HG03378 (cell line): ENCODE results near the gene ROGDI.
A peak's percentile ranks its signal among the peaks of the same experiment; 100 is the strongest.

ENCODE experiments used
- ATAC-seq: cut with Tn5 transposase; IDR thresholded peaks from one replicate; pipeline ENCODE4 v1.9.1; 2021; ENCODE audit warnings: mild to moderate bottlenecking, moderate library complexity; ENCODE audit not compliant: unreplicated experiment

Gene ROGDI

DNA sequence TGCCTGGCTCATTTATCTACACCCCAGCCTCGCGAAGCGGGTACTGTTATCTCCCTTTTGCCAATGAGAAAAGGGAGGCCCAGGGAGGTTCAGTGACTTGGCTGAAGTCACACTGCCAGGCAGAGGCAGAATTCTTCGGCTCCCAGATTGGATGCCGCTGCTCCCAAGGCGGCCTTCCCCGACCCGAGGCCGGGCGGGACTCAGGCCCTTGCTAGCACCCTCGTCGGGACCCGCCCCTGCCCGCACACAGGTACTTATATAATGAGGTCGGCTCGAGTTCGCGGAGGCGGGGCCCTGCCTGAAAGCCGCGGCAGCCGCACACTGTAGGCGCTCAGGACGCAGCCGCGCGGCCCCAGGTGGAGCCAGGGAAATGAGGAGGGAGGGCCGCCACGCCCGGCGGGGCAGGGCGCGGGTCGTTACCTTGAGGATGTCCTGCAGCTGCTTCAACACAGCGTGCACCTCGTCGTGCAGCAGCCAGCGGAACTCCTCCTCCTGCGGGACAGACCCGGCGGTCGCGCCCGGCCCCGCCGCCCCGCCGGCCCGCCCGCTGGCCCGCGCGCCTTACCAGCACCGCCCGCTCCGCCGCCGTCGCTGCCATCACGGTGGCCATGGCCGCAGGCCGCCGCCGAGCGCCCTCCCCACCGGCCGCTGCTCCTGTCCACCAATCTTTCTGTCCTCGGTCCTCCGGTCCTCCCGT lies at the start of gene ROGDI:
Gene ROGDI (minus strand): TSS at position 672 of the 697 bp plus-strand sequence. CDS start 62 bp downstream, at position 610.
- ATAC-seq, result peak; percentile 33

DNA sequence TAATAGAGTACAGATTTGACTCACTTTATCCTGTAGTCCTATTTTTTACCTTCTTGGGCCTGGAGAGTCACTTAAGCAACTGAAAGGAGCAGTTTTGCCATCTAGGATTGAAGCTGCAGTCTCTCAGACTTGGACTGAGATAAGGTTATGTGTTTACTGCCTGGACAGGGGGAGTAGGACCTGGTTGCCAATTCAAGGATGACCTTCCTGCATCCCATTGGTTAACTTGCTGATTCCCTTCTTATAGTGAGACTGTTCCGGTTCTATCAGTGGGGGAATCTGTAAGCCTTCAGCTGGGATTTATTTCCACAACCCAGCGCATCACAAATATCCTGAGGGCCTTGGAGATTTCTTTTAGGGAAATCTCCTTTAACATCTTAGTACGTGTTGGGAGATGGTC lies 47.8 kb upstream of the ROGDI start:
- no peak for ATAC-seq

DNA sequence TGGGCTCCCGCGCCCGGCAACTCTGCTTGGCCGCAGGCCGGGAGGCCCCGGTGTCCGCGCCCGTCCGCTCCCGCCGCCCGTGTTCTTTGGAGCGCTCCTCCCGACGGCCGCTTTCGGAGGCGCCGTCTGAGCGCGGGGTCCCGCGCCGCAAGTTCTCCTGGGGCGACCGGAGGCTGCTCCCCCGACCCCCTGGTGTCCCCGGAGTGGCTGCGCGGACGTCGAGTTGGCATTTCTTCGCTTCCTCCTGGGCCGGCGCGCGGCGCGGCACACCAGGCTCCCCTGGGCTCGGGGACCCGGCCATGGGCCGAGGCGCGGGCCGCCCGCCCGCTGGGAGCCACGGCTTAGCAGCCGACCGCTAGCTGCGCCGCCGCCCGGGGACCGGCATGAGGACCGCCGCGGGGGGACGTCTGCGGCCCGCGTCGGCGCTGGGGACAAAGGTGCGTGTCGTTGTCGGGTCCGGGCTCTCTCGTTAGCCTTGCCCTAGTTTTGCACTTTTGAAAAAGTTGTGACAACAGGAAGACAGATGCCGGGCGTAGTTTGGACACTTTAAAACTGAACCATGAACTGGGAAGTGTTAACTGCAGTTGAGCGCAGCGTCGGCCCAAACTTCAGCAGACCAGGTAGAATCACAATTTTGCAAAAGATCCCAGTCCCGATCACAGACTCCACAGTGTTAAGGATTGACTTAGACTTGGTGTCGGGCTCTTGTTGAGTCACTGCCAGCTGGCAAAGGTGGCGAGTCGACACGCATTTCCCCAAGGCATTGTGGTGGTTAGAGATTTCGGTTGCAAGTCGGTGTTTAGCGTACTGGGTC lies 45.5 kb upstream of the ROGDI start:
- peak; percentile 17 for ATAC-seq

- ATAC-seq, result peak; percentile 68
These were observed 44.7 kb upstream of the ROGDI start, which contains the start of the genes GLYR1 and UBN1 for GRCh38 chr16:4846901-4847773. TSS of gene GLYR1 (minus strand) at chr16:4847288. CDS start at chr16:4847265, 23 bp downstream. TSS of gene UBN1 (plus strand) at chr16:4847481. CDS start at chr16:4852918, 5,437 bp downstream.

GRCh38 chr16:4846503-4846900 lies 44.1 kb upstream of the ROGDI start:
- no peak for ATAC-seq

DNA sequence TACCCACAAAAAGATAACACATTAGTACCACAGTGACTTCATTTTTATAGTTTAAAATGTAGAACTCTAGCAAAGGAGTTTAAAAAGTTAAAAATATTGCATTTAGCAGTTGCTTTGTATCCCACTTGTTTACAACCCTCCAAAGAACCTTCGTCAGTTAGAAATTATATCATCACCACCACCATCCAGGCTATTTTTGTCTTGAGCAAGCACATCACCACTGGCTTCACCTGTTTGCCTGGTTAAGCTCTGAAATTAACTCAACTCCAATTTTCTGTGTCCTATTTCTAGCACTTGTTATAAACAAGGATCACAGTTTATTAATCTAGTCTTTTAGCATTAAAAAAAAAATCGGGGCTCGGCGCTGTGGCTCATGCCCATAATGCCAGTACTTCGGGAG lies 38.6 kb upstream of the ROGDI start:
- no peak for ATAC-seq

DNA sequence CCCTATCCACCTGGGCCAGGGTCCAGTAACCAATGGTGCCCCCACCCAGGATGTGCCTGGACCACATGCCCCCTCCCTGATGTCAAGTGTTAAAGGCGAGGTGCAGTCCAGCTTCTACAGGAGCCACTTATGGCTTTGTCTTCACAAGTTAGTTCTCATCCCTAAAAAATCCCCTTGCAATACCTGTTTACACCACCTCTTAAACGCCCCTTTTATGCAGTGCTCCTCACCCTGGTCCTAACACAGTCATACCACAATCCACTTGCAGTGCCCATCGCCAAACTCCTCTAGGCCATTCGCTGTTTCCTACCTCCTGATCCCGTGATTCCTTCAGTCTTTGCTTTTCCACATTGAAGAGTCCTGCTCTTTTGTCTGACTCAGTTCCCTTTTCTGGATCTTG lies 37.5 kb upstream of the ROGDI start:
- no peak for ATAC-seq

GRCh38 chr16:4837733-4838501 lies 35.5 kb upstream of the ROGDI start:
- ATAC-seq, result no peak

- no peak for ATAC-seq
These were observed 34.3 kb upstream of the ROGDI start for GRCh38 chr16:4836727-4837126.

DNA sequence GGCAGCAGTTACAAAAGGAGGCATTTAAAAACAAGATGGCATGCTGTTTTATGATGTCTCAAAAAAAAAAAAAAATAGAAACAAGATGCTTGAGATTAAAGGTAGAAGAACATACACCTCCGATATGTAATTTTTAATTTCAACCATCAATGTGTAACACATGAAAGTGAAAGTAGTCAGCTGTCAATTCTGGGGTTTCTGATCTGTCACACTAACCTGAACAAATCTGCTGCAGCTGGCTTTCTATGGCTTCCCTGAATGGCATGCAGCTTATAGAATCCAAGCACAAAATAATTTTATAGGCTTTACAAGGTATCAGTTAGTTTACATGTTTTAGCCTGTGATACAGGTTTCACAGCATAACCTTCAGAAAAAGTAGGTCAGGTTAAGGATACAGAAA lies 31.2 kb upstream of the ROGDI start:
- ATAC-seq, result no peak

DNA sequence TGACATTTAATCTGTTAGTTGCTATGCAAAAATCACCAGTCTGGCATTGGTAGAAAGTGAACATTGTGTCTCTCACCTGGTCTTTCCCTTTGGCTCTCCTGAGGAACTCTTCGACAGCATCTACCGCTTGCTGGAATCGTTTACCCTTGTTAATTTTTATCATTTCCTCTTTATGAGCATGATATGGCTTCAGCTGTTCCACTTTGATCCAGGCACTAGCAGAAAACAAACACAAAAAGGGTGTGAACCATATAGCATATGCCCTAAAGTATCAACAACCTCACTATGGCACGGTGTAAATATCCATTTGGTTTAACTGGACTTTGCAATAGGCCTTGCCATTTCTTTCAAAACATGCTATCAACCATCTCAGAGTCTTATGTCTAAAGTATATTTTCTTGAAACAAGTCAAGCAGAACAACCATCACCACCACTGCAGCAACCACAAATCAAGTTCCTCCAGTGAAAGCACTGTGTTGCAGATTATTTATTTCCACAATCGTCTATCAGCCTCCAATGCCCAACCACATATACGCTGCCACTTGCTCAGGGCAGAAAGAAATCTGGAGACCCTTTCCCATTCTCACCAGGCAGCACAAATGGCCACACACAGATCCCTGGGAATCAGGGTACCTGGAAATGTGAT lies 30.4 kb upstream of the ROGDI start:
- ATAC-seq, result no peak

GRCh38 chr16:4831616-4832015 lies 29.2 kb upstream of the ROGDI start:
- ATAC-seq, result no peak

GRCh38 chr16:4830408-4830807 lies 28.0 kb upstream of the ROGDI start:
- no peak for ATAC-seq

- ATAC-seq, result no peak
These were observed 26.3 kb upstream of the ROGDI start for GRCh38 chr16:4828567-4829321.

DNA sequence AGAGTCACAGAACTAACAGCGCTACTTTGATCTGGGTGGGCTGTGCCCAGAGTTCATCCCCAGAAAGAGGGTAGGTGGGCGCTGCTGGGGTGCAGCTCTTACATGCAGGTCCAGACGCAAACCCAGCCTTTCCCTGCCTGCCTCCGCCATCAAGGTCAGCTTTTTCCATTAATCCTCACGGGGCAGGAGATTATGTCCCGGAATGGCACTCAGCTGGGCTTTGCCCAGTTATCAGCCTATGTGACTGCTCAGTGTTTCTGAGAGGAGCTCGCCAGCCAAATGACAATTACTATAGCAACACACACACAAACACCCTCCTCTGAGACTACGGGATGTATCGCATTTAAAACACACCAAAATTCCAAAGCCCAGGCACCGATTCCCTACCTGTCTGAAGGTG lies 24.5 kb upstream of the ROGDI start:
- ATAC-seq, result no peak

GRCh38 chr16:4826526-4826925 lies 24.1 kb upstream of the ROGDI start:
- no peak for ATAC-seq

GRCh38 chr16:4825196-4825595 lies 22.8 kb upstream of the ROGDI start:
- no peak for ATAC-seq

DNA sequence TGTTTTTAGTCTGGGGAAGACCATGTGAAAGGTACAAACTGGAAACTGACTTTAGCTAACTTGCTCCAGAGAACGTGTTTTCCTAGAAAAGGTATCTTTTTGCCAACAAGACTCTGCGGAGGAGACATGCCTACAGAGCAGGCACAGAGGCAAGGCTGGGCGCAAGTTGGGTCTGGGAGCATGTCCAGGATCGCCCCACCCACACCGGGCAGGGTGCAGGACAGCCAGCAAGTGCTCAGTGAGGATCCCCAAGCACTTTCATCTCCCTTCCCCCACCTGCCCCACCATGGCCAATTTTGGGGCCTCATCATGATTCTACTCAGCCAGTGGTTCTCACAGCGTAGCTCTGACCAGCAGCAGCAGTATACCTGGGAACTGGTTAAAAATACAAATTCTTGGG lies 18.2 kb upstream of the ROGDI start:
- ATAC-seq, result no peak

GRCh38 chr16:4814542-4815173 lies 12.2 kb upstream of the ROGDI start:
- no peak for ATAC-seq
